Measurements from ENCODE around the gene AP1S3.

GRCh38 chr2:223786943-223787342 lies 50.4 kb downstream of the AP1S3 start:
- no peak for TF ChIP-seq CTCF (IDR thresholded peaks at IDR 0.05)
- no peak for TF ChIP-seq EZH2 (IDR thresholded peaks at IDR 0.05)
- no peak for TF ChIP-seq EZH2phosphoT487 (IDR thresholded peaks at IDR 0.05)
